Mammary epithelial cell (primary cell): Measurements from ENCODE around the gene TRPM1.

ENCODE experiments used
- CTCF ChIP-seq, 2 donors: IDR thresholded peaks in 1 of 2; conservative IDR thresholded peaks in 1 of 2; 2 replicates each; pipeline ENCODE4 v1.5.1; 2011 to 2012; ENCODE audit warnings: inconsistent platforms in 2 of 2, low read length in 2 of 2, mild to moderate bottlenecking in 2 of 2, control low read depth in 1 of 2, low read depth in 1 of 2; ENCODE audit not compliant: insufficient read depth in 1 of 2; ENCODE audit errors: extremely low read depth in 1 of 2
- EZH2 ChIP-seq: IDR thresholded peaks from 2 replicates; pipeline ENCODE4 v1.6.1; 2012; ENCODE audit warnings: low read length, inconsistent platforms, borderline replicate concordance

DNA sequence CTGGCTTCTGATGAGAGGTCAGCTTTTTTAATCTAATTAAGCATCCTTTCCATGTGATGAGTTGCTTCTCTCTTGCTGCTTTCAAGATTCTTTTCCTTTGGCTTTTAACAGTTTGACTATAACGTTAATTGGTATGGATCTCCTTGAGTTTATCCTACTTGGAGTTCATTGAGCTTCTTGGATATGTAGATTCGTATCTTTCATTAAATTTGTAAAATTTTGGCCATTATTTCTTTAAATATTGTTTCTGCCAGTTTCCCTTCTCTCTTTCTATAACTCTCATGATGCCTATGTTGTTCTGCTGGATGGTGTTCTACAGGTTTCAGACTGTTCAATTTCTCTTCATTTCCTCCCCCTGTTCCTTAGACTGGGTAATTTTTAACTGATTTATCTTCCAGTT is 89.1 kb downstream of the TRPM1 start:
- no peak for TF ChIP-seq CTCF (conservative IDR thresholded peaks at IDR 0.05 in 1 of 2, IDR thresholded peaks at IDR 0.05 in 1 of 2; ENCODE audit: extremely low read depth in 1 of 2, insufficient read depth in 1 of 2, low read depth in 1 of 2, low read length in 2 of 2)
- TF ChIP-seq EZH2: no peak
